Measurements from ENCODE around the gene ZNRF1. TPM values are rescaled to one million over a fixed set of nuclear protein-coding genes. Genes with fewer than 3 reads are reported as not detected.

The ZNRF1 gene
- total RNA-seq, 1 donor from 2014 or later = 66.1 TPM

GRCh38 chr16:75114946-75115825, 116.4 kb downstream of the ZNRF1 start:
- TF ChIP-seq CTCF (IDR thresholded peaks at IDR 0.05; ENCODE audit: unreplicated experiment) = no peak
- no peak overlapping the region for H3K27ac Mint-ChIP-seq
- no peaks in the 10 kb centered on the region for H3K36me3 Mint-ChIP-seq (ENCODE audit: insufficient read depth)
- no peak for DNase-seq (ENCODE audit: low spot score, unreplicated experiment)
- H3K4me1 Mint-ChIP-seq (ENCODE audit: low read depth) = peaks cover 9% of the 10 kb centered on the region
- H3K9me3 Mint-ChIP-seq (ENCODE audit: low read depth) = no peaks in the 10 kb centered on the region
- no peaks in the 10 kb centered on the region for H3K27me3 Mint-ChIP-seq
- H3K4me3 Mint-ChIP-seq (ENCODE audit: low read depth) = no peak overlapping the region

- no peaks in the 10 kb centered on the region for H3K36me3 Mint-ChIP-seq (ENCODE audit: insufficient read depth)
- peaks cover 1% of the 10 kb centered on the region for H3K9me3 Mint-ChIP-seq (ENCODE audit: low read depth)
- H3K4me1 Mint-ChIP-seq (ENCODE audit: low read depth) = peaks cover 3% of the 10 kb centered on the region
- DNase-seq (ENCODE audit: low spot score, unreplicated experiment) = no peak
- H3K4me3 Mint-ChIP-seq (ENCODE audit: low read depth) = peak within 1 kb of the TSS; percentile 56
- no peak for TF ChIP-seq CTCF (IDR thresholded peaks at IDR 0.05; ENCODE audit: unreplicated experiment)
- H3K27me3 Mint-ChIP-seq = no peaks in the 10 kb centered on the region
- no peak within 1 kb of the TSS for H3K27ac Mint-ChIP-seq
Measured at GRCh38 chr16:75116081-75116910, 117.5 kb downstream of the ZNRF1 start, which contains the start of gene LDHD. TSS of gene LDHD (minus strand) at chr16:75116780. CDS start at chr16:75116720, 60 bp downstream.

GRCh38 chr16:75116911-75117245, 118.1 kb downstream of the ZNRF1 start:
- Mint-ChIP-seq H3K9me3 (ENCODE audit: low read depth) (peaks cover 4% of the 10 kb centered on the region), H3K27me3 (no peaks in the 10 kb centered on the region), H3K36me3 (ENCODE audit: insufficient read depth) (no peaks in the 10 kb centered on the region), H3K4me3 (ENCODE audit: low read depth) (no peak overlapping the region), H3K27ac (no peak overlapping the region), H3K4me1 (ENCODE audit: low read depth) (peaks cover 3% of the 10 kb centered on the region)
- no peak for DNase-seq (ENCODE audit: low spot score, unreplicated experiment)
- no peak for TF ChIP-seq CTCF (IDR thresholded peaks at IDR 0.05; ENCODE audit: unreplicated experiment)

DNA sequence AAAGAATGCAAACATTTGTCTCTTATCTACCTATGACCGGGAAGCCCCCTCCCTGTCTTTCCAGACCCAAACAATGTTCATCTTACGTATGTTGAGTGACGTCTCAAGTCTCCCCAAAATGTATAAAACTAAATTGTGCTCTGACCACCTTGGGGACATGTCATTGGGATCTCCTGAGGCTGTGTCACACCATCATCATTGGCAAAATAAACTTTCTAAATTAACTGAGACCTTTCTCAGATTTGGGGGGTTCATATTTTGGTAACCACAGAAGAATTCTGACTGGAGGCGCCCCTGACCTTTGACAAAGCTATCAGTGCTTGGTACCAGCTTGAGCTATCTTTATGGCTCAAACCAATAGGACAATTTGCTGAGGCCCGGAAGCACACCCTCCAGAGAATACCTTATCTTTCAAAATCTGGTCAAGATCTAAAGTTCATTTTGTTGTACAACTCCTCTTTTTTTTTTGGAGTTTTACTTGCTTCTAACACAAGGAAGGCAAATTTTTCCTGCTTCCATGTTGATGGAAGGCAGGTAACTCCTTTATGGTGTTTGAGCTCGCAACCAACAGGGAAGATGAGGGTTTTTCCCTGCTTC, 120.2 kb downstream of the ZNRF1 start:
- no peak overlapping the region for H3K27ac Mint-ChIP-seq
- no peak for DNase-seq (ENCODE audit: low spot score, unreplicated experiment)
- no peaks in the 10 kb centered on the region for H3K27me3 Mint-ChIP-seq
- no peak overlapping the region for H3K4me3 Mint-ChIP-seq (ENCODE audit: low read depth)
- H3K4me1 Mint-ChIP-seq (ENCODE audit: low read depth) = no peaks in the 10 kb centered on the region
- TF ChIP-seq CTCF (IDR thresholded peaks at IDR 0.05; ENCODE audit: unreplicated experiment) = no peak
- no peaks in the 10 kb centered on the region for H3K36me3 Mint-ChIP-seq (ENCODE audit: insufficient read depth)
- peaks cover 12% of the 10 kb centered on the region for H3K9me3 Mint-ChIP-seq (ENCODE audit: low read depth)

- no peak for TF ChIP-seq CTCF (IDR thresholded peaks at IDR 0.05; ENCODE audit: unreplicated experiment)
Measured at GRCh38 chr16:75120253-75120652, 121.4 kb downstream of the ZNRF1 start.

More at GRCh38 chr16:75120253-75120652, 121.4 kb downstream of the ZNRF1 start:
- Mint-ChIP-seq H3K4me1 (ENCODE audit: low read depth) (no peaks in the 10 kb centered on the region), H3K9me3 (ENCODE audit: low read depth) (peaks cover 12% of the 10 kb centered on the region), H3K36me3 (ENCODE audit: insufficient read depth) (no peaks in the 10 kb centered on the region), H3K27me3 (no peaks in the 10 kb centered on the region), H3K27ac (no peak overlapping the region), H3K4me3 (ENCODE audit: low read depth) (no peak overlapping the region)
- no peak for DNase-seq (ENCODE audit: low spot score, unreplicated experiment)
